ENCODE data around the gene RHOF.

The RHOF gene

GRCh38 chr12:121812921-121813896 is 19.7 kb upstream of the RHOF start:
- FAIRE-seq = no peak
- TF ChIP-seq POU2F2 (IDR thresholded peaks at IDR 0.05; ENCODE audit: low read depth, low read length) (no peak), POLR2AphosphoS5 (IDR thresholded peaks at IDR 0.05; ENCODE audit: low read depth, low read length) (no peak), TAF1 (IDR thresholded peaks at IDR 0.05; ENCODE audit: low read depth, low read length) (no peak), POLR2A (IDR thresholded peaks at IDR 0.05; ENCODE audit: low read depth, low read length) (no peak), SPI1 (IDR thresholded peaks at IDR 0.05; ENCODE audit: low read depth, low read length) (no peak), PAX5 (IDR thresholded peaks at IDR 0.05; ENCODE audit: insufficient read depth, low read length, severe bottlenecking) (no peak)
- DNase-seq (ENCODE audit: insufficient read length, low spot score) = no peak

- TF ChIP-seq POU2F2 (IDR thresholded peaks at IDR 0.05; ENCODE audit: low read depth, low read length) = no peak
- no peak for TF ChIP-seq PAX5 (IDR thresholded peaks at IDR 0.05; ENCODE audit: insufficient read depth, low read length, severe bottlenecking)
- no peak for TF ChIP-seq POLR2A (IDR thresholded peaks at IDR 0.05; ENCODE audit: low read depth, low read length)
- TF ChIP-seq TAF1 (IDR thresholded peaks at IDR 0.05; ENCODE audit: low read depth, low read length) = no peak
- TF ChIP-seq SPI1 (IDR thresholded peaks at IDR 0.05; ENCODE audit: low read depth, low read length) = no peak
- no peak for TF ChIP-seq POLR2AphosphoS5 (IDR thresholded peaks at IDR 0.05; ENCODE audit: low read depth, low read length)
- FAIRE-seq (no peak), DNase-seq (ENCODE audit: insufficient read length, low spot score) (no peak)
Measured at GRCh38 chr12:121812320-121812871, 18.9 kb upstream of the RHOF start.

- FAIRE-seq (no peak), DNase-seq (ENCODE audit: insufficient read length, low spot score) (peak; percentile 98)
- TF ChIP-seq PAX5 (IDR thresholded peaks at IDR 0.05; ENCODE audit: insufficient read depth, low read length, severe bottlenecking) = no peak
- TF ChIP-seq SPI1 (IDR thresholded peaks at IDR 0.05; ENCODE audit: low read depth, low read length) = no peak
- TF ChIP-seq POLR2A (IDR thresholded peaks at IDR 0.05; ENCODE audit: low read depth, low read length) = no peak
- TF ChIP-seq POLR2AphosphoS5 (IDR thresholded peaks at IDR 0.05; ENCODE audit: low read depth, low read length) = no peak
- TF ChIP-seq POU2F2 (IDR thresholded peaks at IDR 0.05; ENCODE audit: low read depth, low read length) = no peak
- no peak for TF ChIP-seq TAF1 (IDR thresholded peaks at IDR 0.05; ENCODE audit: low read depth, low read length)
Measured at GRCh38 chr12:121811434-121812319, 18.2 kb upstream of the RHOF start.

GRCh38 chr12:121810833-121811433 is 17.4 kb upstream of the RHOF start:
- FAIRE-seq (no peak), DNase-seq (ENCODE audit: insufficient read length, low spot score) (no peak)
- TF ChIP-seq SPI1 (IDR thresholded peaks at IDR 0.05; ENCODE audit: low read depth, low read length) (no peak), POLR2AphosphoS5 (IDR thresholded peaks at IDR 0.05; ENCODE audit: low read depth, low read length) (no peak), TAF1 (IDR thresholded peaks at IDR 0.05; ENCODE audit: low read depth, low read length) (no peak), POLR2A (IDR thresholded peaks at IDR 0.05; ENCODE audit: low read depth, low read length) (no peak), PAX5 (IDR thresholded peaks at IDR 0.05; ENCODE audit: insufficient read depth, low read length, severe bottlenecking) (no peak), POU2F2 (IDR thresholded peaks at IDR 0.05; ENCODE audit: low read depth, low read length) (no peak)

DNA sequence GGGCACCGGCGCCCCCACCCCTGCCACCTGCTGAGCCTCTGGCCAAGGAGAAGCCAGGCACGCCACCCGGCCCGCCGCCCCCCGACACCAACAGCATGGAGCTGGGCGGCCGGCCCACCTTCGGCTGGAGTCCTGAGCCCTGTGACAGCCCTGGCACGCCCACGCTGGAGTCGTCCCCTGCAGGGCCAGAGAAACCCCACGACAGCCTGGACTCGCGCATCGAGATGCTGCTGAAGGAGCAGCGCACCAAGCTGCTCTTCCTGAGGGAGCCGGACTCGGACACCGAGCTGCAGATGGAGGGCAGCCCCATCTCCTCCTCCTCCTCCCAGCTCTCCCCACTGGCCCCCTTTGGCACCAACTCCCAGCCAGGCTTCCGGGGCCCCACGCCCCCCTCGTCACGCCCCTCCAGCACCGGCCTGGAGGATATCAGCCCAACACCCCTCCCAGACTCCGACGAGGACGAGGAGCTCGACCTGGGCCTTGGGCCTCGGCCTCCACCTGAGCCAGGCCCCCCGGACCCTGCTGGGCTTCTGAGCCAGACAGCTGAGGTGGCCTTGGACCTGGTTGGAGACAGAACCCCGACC is 16.8 kb upstream of the RHOF start:
- FAIRE-seq = no peak
- TF ChIP-seq POLR2A (IDR thresholded peaks at IDR 0.05; ENCODE audit: low read depth, low read length) (no peak), TAF1 (IDR thresholded peaks at IDR 0.05; ENCODE audit: low read depth, low read length) (no peak), SPI1 (IDR thresholded peaks at IDR 0.05; ENCODE audit: low read depth, low read length) (no peak), PAX5 (IDR thresholded peaks at IDR 0.05; ENCODE audit: insufficient read depth, low read length, severe bottlenecking) (no peak), POLR2AphosphoS5 (IDR thresholded peaks at IDR 0.05; ENCODE audit: low read depth, low read length) (no peak), POU2F2 (IDR thresholded peaks at IDR 0.05; ENCODE audit: low read depth, low read length) (no peak)
- DNase-seq (ENCODE audit: insufficient read length, low spot score) = no peak

GRCh38 chr12:121809712-121810116 is 16.2 kb upstream of the RHOF start:
- DNase-seq (ENCODE audit: insufficient read length, low spot score) = no peak
- TF ChIP-seq SPI1 (IDR thresholded peaks at IDR 0.05; ENCODE audit: low read depth, low read length) (no peak), POLR2AphosphoS5 (IDR thresholded peaks at IDR 0.05; ENCODE audit: low read depth, low read length) (no peak), TAF1 (IDR thresholded peaks at IDR 0.05; ENCODE audit: low read depth, low read length) (no peak), PAX5 (IDR thresholded peaks at IDR 0.05; ENCODE audit: insufficient read depth, low read length, severe bottlenecking) (no peak), POU2F2 (IDR thresholded peaks at IDR 0.05; ENCODE audit: low read depth, low read length) (no peak), POLR2A (IDR thresholded peaks at IDR 0.05; ENCODE audit: low read depth, low read length) (no peak)
- no peak for FAIRE-seq

GRCh38 chr12:121808623-121809022 is 15.1 kb upstream of the RHOF start:
- FAIRE-seq (no peak), DNase-seq (ENCODE audit: insufficient read length, low spot score) (no peak)
- TF ChIP-seq POLR2A (IDR thresholded peaks at IDR 0.05; ENCODE audit: low read depth, low read length) = no peak

DNA sequence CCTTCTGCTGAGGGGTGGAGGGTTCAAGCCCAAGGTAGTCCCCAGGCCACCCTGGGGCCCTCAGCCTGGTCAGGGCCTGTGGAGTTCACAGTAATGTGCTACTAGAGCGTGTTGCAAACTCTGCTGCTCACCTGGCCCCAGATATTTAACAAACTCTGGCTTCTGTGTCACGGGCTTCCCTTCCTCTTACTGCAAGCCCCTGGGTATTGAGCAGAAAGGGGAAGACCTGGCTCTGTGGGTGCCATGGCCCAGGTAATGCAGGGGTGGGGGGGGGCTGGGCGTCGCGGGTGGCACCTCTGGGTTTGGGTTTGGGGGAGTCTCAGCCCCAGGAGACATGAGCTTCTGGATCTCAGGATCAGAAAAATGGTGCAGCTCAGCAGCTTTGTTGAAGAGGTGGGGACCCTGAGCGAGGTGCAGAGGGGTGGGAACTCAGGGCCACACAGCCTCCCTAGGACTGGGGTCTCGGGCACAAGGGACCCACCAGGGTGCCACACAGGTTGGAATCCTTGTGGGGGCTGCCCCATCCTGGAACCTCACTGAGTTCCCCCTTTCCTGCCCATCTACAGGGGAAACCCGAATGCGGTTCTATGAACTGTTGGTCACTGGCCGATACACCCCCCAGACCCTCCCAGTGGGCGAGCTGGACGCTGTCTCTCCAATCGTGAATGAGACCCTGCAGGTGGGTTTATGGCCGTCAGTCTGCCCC is 14.3 kb upstream of the RHOF start:
- FAIRE-seq (no peak), DNase-seq (ENCODE audit: insufficient read length, low spot score) (no peak)
- TF ChIP-seq POLR2A (IDR thresholded peaks at IDR 0.05; ENCODE audit: low read depth, low read length) = no peak
- TF ChIP-seq POU2F2 (IDR thresholded peaks at IDR 0.05; ENCODE audit: low read depth, low read length) = no peak
- TF ChIP-seq SPI1 (IDR thresholded peaks at IDR 0.05; ENCODE audit: low read depth, low read length) = no peak
- TF ChIP-seq PAX5 (IDR thresholded peaks at IDR 0.05; ENCODE audit: insufficient read depth, low read length, severe bottlenecking) = no peak
- TF ChIP-seq POLR2AphosphoS5 (IDR thresholded peaks at IDR 0.05; ENCODE audit: low read depth, low read length) = no peak
- TF ChIP-seq TAF1 (IDR thresholded peaks at IDR 0.05; ENCODE audit: low read depth, low read length) = no peak
